Activated CD8-positive, alpha-beta memory T cell treated with anti-CD3 and anti-CD28 coated beads, Interleukin-2, amount 50 U/mL, for 24 hours (primary cell): ENCODE results near the gene PXN.
"Not testable (repeated sequence)": the region's sequence is repeated elsewhere in the genome, so short reads cannot be mapped to it uniquely, and the experiment has no call there.

Source experiments
- DNase-seq: peaks from one replicate; pipeline ENCODE4 v3.0.0-alpha.2; 2020; ENCODE audit errors: extremely low read depth

Gene PXN

DNA sequence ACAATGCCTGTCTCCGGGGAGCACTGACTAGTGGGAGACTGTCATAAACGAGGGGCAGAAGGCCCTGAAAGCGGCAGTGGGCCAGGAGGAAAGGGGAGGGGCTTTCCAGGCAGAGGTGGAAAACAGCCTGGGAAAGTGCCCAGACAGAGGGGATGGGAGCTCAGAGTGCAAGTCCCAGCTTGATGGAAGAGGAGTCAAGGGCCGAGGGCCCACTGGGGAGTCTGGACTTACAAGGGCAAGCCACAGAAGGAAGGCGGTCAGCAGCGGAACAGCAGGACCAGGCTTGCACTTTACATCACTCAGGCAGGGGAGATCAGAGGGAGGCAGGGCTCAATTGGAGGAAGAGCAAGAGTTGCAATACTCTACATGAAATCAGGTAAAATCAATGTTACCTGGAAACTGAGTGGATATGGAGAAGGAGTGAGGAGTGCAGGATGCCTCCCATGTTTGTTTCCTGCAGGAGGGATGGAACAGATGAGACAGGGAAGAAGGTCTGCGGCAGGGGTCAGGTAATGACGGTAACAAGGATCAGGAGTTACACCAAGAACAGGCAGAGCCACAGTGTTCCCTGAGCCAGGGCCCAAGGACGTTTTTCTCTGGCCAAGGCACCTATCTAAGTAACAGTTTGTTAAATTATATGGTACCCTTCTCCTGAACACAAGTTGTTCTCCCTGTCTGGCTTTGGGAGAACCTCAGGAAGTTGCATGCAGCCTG, 23.8 kb downstream of the PXN start:
- DNase-seq = no peak

DNA sequence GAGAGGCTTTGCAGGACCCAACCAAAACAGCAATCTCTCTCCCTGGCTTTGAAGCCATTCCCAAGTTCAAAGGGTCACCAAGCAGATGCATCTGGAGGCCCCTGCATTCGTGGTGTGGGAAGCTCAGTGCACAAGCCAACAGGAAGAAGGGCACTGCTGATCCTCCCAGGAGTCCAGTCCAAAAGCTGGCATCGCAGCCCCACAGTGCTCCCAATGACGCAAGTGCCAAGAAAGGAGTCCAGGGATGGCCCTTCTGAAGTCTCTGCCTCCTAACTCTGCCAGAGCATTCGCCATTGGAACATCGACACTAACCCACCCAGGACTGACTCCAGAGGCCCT, 25.1 kb downstream of the PXN start:
- no peak for DNase-seq

DNA sequence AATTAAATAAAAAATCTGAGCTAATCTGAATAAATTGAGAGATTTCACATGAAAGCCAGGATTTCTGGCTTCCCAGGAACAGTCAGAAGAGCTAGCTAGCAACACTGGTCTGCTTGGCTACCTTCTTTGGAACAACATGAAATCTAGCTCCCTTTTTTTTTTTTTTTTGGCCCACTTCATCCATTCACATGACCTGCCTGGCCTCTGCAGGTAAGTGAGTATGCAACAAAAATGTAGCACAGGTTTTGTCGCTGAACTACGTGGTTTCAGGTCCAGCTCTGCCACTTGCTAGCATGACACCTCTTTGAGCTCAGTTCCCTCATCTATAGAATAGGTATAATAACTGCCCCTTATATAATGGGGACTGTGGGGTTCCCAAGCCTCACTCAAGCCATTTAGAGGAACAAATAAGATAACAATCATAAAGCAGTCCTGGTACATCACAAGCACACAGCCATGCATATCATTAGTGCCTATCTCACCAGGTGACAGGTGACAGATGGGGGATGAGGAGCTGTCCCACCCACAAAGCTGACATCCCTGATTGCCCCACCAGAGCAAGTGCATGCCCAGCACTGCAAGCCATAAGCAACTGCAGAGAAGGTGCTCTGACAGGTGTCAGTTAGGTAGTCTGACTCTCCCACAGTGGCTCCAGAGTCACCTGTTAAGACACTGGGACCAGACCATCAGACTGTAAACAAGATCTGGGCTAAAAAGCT, 25.6 kb downstream of the PXN start:
- no peak for DNase-seq

DNA sequence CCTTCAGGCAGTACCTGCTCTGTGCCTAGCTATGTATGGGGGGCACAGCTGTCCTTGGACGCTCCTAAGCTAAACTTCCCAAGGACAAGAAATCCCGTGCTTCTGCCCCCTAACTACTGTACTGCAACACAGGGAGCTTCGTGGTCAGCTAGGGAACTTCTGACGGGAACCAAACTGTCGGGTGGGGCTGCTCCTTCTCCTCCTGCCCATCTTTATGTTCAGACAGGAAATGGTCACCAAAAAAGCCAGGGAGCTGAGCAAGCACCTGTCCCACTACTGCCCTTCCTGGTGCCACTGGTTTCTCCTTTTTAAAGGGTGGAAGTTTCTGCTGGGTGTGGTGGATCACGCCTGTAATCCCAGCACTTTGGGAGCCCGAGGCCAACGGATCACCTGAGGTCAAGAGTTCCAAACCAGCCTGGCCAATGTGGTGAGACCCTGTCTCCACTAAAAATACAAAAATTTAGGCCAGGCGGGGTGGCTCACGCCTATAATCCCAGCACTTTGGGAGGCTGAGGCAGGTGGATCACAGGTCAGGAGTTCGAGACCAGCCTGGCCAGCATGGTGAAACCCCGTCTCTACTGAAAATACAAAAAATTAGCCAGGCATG, 26.6 kb downstream of the PXN start:
- no peak for DNase-seq

DNA sequence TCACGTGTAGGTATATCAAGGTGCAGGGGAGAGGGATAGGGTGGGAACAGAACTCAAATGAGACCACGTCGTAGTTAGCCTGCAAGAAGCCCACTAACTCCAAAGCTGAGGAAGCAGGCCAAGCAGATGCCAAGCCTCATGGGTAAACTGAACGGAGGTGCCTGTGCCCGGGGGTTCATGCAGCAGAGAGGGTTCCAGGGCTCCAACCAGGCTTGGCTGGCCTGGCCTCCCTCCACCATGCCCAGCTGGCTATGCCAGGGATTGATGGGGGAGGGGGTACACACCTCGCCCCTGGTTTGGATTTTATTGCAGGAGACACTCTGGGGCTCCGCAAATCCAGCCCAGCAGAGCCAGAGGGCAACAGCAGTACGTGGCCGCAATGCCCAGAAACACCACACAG, 27.3 kb downstream of the PXN start:
- DNase-seq = no peak

DNA sequence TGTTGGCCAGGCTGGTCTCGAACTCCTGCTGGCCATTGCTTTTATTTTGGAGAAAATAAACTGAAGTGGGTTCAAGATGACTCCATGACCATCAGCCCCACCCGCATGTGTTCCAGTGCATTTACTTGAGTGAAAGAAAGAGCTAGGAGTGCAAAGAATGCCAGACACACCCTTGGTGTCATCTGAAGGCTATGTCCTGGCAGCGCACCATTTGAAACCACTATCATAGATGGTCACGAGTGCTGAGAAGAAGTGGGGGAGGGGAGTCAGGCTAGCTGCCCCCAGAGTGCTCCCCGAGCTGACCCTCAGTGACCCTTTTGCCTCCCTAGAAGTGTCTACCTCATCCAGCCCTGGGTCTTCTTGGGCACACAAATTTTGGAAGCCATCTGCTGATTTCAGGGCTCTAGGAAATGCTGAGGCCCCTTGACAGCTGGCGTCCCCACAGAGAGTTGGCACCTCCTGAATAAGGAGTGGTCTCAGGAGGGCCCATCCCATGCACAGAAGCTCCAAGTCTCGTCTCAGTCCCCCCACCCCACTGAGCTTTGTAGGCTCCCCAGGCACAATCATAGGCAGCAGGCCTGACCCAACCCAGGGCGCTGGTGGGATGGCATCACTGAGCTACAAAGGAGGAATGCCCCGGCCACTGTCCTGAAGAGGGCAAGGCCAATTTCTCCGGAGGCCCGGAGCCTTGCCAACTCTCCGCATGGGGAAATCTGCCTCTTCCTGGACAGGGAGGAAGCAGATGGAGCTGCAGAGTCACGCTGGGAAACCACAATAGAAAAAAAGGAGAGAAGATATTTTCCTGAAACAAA, 28.0 kb downstream of the PXN start:
- DNase-seq = no peak

DNA sequence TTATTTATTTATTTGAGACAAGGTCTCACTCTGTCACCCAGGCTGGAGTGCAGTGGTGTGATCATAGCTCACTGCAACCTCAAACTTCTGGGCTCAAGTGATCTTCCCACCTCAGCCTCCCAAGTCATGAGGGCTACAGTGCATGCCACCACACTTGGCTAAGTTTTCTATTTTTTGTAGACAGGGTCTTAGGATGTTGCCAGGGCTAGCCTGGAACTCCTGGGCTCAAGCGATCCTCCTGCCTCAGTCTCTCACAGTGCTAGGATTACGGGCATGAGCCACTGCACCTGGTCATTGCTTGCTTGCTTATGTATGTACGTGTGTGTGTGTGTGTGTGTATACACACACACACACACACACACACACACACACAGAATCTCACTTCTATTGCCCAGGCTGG, 28.7 kb downstream of the PXN start:
- DNase-seq = not testable (repeated sequence)

DNA sequence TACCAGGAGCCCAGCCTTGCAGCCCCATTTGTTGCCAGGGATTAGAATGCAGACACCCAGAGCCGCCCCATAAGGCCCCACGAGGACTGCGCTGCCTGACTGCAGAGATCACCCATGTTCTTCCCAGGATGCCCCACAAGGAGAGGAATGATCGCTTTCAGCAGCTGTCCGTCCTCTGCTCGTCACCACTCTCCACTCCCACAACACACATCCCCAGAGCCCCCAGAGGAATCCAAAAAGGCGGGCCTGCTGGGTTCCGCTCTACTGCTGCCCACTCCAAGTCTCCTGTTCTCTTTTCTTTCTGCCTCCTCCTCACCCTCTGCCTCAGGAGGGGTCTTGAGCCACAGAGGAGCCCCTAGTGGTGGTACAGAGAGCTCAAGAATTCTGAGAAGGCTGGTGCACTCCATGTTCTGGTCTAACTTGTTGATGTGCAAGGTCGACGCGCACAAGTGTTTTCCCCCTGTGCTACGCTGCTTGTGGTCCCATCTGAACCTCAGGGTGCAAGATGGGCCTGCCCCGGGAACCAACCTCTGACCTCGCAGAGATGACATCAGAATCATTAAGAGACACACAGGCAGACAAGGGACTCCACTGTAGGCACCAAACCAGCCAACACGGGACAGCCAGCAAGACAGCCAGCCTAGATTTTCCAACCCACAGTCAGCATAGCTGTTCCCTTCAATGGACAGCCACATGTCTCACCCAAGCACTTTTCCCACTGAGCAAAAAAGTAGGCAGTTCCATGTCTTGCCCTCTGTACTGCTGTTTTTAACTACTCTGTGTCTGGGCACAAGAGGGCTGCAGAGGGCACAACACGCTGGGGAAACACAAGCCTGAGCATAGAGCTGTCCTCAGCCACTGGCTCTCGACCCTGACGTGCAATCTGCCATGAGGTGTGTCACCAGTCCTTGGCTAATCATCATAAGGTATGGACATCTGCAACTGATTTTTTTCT, 29.9 kb downstream of the PXN start:
- no peak for DNase-seq

DNA sequence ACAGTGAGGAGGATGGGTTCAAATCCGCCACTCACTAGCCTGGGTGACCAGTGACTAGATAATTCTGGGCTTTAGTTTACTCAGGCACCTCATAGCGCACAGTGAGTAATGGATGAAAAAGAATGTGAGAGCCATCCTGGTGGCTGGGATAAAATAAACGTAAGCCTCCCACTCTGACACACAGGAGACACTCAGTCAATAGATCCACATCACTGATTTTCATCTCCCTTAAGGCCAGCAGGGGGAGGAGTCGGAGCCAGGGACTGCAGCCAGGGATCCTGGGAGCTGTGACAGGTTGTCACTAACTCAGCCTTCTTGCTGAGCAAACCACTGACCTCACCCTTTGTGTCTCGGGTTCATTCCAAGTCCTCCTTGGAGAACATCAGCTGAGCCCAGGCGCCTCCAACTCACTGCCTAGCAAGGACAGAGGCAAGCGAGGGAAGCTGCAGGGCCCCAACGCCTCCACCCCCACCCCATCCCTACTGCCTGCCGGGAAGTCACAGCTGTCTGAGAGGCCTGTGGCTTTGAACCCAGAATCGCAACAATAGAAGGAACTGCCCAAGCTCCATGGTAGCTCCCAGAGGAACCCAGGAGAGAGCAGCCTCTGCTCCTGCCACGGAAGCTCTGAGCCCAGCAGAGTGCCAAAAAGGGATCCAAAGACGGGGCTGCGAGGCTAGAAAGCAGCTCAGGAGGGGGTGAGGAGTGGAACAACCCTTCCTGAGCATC, 30.7 kb downstream of the PXN start:
- DNase-seq = no peak

DNA sequence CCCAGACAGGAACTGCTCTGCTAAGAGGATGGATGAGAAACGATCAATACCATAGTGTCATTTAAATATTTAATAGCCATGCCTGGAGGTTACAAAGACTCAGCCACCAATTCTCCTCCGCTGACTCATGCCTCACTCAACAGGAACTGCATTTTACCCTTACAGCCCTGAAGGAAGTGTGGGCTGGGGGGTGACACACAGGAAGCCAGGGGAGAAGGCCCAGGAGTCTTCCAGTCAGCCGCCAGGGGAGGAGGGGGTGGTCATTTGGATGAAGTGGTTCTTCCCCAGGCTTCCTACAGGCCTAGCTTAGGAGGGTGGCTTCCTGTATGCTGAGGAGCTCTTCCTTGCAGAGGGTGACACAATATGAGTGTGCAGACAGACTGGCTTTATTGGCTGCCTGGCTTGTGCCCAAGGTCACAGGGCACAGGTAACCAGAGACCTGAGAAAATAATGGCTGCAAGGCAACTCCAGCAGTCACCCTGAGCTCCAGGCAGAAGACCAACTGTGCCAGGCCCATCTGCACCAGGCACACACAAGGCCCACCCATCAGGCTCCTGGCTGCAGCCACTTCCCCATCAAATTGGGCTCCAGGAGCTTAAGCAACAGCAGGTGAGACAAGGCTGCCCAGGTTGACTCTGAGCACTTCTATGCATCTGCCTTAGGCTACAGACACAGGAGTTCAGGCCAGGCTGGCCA, 34.1 kb downstream of the PXN start:
- peak; percentile 58 for DNase-seq

DNA sequence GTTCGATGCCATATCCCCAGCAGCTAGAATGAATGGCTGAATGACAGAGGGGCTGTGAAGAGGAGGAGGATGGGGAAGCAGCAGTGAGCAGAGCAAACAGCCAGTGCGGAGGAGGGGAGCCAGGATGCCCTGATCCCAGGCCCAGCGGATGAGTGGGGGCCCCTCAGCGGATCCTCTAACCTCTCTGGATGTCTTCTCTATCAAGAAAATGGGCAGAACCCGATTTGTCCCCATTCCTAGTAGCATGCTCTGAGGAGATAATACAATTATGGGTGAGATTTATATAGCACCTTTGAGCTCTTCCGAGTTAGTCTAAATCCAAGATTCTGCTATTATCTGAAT, 34.6 kb downstream of the PXN start:
- DNase-seq = no peak

DNA sequence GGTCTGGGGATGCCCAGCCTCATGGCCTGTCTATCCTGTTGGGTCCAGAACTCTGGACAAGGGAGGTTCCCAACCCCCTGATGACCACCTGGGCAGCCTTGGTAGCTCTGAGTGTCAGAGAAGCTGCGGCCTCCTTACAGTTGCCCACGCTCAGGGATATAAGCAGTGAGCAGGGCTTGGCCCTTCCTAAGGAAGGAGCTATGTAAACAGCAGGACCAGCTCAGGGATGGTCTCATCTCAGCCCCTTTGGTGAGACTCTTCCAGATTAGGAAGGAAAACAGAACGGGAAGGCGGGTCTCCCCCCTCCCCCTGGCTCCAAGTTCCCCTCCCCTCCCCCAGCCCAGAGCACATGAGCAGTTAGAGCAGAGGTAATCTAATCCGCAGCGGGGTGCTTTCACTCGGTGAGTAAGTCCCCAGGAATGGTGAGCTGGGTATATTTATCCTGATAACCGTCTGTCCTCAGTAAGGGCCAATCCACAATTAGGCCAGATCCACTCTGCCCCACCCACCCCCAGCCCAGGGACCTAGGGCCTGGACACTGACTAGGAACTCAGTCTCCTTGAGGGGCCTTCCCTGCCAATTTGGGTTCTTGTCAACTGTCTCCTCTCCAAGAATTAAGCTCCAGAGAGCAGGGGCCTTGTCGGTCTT, 35.1 kb downstream of the PXN start:
- no peak for DNase-seq

DNA sequence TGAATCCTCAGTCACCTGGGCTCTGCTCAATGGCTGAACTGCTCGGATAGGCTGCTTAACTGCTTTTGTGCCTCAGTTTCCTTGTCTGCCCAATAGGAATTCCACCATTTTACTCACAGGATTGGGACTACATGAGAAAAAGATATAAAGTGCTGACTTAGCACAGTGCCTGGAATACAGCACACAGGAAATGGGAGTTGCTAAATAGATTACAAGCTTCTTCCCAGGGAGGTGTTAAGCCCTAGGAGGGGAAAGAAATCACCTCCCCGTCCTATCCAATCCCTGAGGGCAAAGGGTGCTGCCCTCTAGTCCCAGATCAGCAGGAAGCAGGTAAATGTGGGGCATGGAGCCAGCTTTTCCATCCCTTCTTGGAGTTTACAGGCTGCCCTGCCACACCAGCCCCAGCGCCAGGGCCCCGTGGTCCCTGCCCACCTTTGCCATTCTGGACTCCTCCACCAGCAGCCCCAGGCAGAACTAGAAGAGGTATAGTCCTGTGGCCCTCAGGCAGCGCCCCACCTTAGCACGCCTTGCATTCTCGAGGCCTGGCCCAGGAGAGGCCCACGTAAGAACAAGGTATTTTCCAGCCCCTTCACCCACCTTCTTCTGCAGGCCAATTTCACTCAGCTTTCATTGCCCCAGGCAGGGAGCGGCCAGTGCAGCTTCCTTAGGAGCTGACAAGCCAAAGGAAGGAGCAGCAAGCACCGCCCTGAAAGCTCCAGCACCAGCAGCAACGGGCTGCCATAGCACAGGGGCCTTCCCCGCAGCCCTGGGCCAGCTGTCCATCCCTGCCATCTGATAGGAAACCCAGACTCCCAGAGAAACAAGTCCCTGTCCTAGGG, 35.8 kb downstream of the PXN start:
- no peak for DNase-seq

DNA sequence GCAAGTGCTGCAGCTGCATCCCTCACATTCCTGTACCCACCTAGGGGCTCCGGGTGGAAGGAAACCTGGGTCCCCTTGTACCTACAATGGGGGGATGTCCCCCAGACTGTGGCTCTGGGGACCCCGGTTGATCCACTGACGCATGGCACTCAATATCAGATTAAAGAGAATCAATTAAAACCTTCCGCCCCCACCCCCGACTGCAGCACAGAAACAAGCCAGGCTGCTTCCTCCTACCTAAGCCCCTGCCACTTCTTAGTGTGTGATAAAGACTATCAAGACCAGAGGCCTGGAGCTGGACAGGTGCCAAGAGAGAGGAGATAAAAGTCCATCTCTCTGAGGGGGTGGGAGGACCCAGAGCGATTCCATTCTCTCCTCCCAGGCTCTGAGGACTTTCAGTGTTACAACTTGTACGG, 36.5 kb downstream of the PXN start:
- no peak for DNase-seq

DNA sequence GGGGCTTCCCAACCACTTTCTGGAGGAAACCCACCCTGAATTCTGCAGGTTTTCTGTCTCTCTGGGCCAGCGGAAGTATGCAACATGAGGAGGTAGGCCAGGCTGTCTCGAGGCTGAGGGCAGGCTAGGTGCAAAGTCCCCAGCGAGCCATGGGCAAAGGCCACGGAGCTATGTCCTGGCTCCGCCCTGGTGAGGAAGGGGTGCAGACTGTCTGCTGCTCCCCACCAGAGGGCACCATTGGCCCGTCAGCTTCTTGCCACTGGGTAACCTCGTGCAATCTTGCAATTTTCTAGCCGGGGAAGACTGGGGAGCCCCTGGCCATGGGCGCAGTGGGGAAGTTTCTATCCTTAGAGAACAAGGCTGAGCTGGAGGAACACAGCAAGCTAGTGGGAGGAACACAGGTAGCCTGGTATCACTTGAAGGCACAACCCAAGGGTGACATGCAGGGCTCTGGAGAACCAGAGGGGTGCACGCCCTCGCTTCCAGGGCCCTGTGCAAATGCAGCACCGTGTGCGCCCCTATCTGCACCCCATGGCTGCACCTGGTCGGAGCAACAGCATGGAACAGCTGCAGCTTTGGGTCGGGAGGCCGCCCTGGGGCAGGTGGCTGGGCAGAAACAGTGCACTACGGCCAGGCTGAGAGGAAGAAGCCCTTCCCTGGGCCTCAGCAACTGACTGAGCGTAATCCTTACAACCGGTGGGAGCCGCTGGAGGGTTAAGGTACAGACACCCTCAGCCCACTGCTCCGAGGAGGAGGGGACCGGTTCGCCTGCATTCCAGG, 37.0 kb downstream of the PXN start:
- DNase-seq = peak; percentile 75

DNA sequence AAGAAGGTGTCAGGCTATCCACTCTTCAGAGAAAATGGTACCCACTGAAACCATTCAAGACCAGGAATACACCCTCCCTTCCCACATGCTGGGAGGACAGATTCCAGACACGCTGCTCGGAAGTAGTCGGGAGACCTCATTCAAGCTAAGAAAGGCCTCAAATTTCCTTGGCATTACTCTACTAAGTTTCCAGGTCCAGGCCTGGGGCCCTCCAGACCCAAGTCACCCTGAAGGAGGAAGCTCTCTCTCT, 37.6 kb downstream of the PXN start:
- DNase-seq = no peak

DNA sequence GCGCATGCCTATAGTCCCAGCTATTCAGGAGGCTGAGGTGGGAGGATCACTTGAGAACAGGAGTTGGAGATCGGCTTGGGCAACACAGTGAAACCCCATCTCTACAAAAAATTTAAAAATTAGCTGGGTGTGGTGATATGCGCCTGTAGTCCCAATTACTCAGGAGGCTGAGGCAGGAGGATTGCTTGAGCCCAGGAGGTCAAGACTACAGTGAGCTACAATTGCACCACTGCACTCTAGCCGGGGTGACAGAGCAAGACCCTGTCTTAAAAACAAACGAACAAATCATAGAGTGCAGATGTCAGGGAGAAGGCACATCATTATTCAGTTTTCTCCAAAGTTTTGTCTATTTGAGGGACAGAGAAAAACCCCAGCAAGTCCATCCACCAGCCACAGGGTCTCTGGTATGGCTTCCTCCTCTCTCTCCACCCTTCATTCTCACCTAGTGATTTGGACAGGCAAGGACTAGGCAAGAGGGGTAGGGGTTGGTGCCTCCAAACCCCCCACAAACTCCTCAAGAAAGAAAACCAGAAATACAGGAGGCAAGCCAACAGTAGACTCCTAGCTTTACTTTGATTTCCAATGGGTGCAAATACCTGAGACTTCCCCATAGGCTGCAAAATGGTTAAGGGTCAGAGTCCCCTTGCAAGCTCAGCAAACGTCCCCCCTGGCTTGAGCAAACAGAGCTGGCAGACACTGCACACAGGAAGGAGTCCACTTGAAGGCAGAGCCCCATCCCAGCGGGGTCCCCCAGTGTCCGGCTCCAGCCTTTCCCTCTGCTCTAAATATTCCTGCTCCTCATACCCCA, 38.1 kb downstream of the PXN start:
- no peak for DNase-seq
